ENCODE measurements around the gene ARHGEF16.

The ARHGEF16 gene

DNA sequence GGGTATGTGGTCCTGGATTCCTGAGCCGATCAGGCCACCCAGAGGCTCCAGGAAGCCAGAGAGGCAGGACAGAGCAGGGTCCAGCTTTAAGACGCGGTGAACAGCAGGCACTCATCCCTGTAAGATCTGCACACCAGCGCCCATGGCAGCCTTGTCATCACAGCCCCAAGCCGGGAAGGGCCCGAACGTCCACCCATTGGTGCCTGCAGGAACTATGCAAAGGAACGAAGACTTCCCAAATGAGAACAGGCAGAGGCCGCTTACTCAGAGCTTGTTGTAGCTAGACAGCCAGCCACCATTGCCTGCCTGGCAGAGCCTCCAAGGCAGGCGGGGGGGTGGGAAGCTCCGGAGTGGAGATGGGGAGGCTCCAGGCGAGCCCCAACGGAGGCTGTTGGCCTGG is 12.1 kb upstream of the ARHGEF16 start:
- H3K27me3 ChIP-seq (ENCODE audit: control insufficient read depth in 5 of 5, insufficient read depth in 4 of 5, low read length in 5 of 5) = peaks cover 9 to 48% (median 35%) of the 10 kb centered on the region in 5 donors
- no peak overlapping the region for H3K27ac ChIP-seq (ENCODE audit: low read depth, low read length)
- H3K4me3 ChIP-seq (ENCODE audit: low read depth in 1 of 5, low read length in 5 of 5) = no peak overlapping the region

DNA sequence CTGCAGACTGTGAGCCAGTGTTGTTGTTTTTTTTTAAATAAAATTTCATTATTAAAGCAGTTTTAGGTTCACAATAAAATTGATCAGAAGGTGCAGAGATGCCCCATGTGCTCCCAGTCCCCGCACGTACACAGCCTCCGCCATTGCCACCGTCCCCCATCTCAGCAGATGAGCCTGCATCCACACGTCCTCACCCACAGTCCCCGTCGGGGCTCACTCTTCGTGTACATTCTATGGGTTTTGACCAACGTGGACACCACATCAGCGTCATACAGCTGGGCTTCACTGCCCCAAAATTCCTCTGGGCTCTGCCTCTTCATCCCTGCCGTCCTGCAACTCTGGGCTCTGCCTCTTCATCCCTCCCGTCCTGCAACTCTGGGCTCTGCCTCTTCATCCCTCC is 11.6 kb upstream of the ARHGEF16 start:
- no peaks in the 10 kb centered on the region for H3K4me1 ChIP-seq (ENCODE audit: control insufficient read depth in 5 of 5, insufficient read depth in 5 of 5, low read length in 5 of 5)
- no peak overlapping the region for H3K4me3 ChIP-seq (ENCODE audit: low read depth in 1 of 5, low read length in 5 of 5)
- H3K36me3 ChIP-seq (ENCODE audit: control insufficient read depth in 5 of 5, insufficient read depth in 5 of 5, low read length in 5 of 5) = no peaks in the 10 kb centered on the region
- H3K9me3 ChIP-seq (ENCODE audit: control insufficient read depth in 5 of 5, low read length in 5 of 5) = peaks cover 0 to 7% (median 4%) of the 10 kb centered on the region in 5 donors
- H3K27ac ChIP-seq (ENCODE audit: low read depth, low read length) = no peak overlapping the region
- H3K9ac ChIP-seq (ENCODE audit: low read length in 5 of 5) = no peak overlapping the region
- peaks cover 9 to 48% (median 33%) of the 10 kb centered on the region in 5 donors for H3K27me3 ChIP-seq (ENCODE audit: control insufficient read depth in 5 of 5, insufficient read depth in 4 of 5, low read length in 5 of 5)

More for the DNA sequence above, 12.1 kb upstream of the ARHGEF16 start:
- H3K36me3 ChIP-seq (ENCODE audit: control insufficient read depth in 5 of 5, insufficient read depth in 5 of 5, low read length in 5 of 5) = no peaks in the 10 kb centered on the region
- H3K4me1 ChIP-seq (ENCODE audit: control insufficient read depth in 5 of 5, insufficient read depth in 5 of 5, low read length in 5 of 5) = no peaks in the 10 kb centered on the region
- H3K9me3 ChIP-seq (ENCODE audit: control insufficient read depth in 5 of 5, low read length in 5 of 5) = peaks cover 0 to 3% (median under 1%) of the 10 kb centered on the region in 5 donors
- no peak overlapping the region for H3K9ac ChIP-seq (ENCODE audit: low read length in 5 of 5)

DNA sequence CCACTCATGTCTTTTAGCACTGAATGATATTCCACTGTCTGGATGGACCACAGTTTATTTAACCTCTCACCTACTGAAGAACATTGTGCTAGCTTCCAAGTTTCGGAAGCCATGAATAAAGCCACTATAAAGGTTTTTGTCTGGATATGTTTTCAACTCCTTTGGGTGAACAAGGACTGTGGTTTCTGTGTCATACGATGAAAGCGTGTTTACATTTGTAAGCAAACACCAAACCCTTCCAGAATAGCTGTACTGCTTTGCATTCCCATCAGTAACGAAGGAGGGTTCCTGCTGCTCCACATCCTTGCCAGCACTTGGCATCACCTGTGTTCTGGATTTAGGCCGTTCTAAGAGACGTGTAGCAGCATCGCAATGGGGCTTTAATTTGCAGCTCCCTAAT is 10.7 kb upstream of the ARHGEF16 start:
- Histone ChIP-seq H3K9ac (ENCODE audit: low read length in 5 of 5) (no peak overlapping the region), H3K27me3 (ENCODE audit: control insufficient read depth in 5 of 5, insufficient read depth in 4 of 5, low read length in 5 of 5) (peaks cover 9 to 43% (median 33%) of the 10 kb centered on the region in 5 donors), H3K27ac (ENCODE audit: low read depth, low read length) (no peak overlapping the region), H3K36me3 (ENCODE audit: control insufficient read depth in 5 of 5, insufficient read depth in 5 of 5, low read length in 5 of 5) (no peaks in the 10 kb centered on the region), H3K4me1 (ENCODE audit: control insufficient read depth in 5 of 5, insufficient read depth in 5 of 5, low read length in 5 of 5) (no peaks in the 10 kb centered on the region), H3K4me3 (ENCODE audit: low read depth in 1 of 5, low read length in 5 of 5) (no peak overlapping the region), H3K9me3 (ENCODE audit: control insufficient read depth in 5 of 5, low read length in 5 of 5) (peaks cover 0 to 9% (median 4%) of the 10 kb centered on the region in 5 donors)

DNA sequence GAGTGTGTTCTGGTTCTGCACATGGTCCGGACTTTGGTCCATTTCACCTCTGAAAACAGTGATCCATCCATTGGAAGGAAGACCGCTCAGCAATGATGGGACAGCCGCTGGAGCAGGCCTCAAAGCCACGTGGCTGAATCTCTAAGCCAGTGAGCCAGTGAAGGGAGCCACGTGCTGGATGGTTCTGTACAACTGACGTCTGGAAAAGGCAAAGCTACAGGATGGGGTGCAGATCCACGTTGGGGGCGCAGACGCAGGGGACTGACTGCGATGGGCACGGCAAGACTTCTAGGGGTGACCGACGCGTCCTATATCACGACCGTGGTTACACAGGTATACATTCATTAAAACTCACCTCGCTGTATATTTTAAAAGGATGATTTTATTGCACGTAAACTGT is 10.2 kb upstream of the ARHGEF16 start:
- Histone ChIP-seq H3K4me1 (ENCODE audit: control insufficient read depth in 5 of 5, insufficient read depth in 5 of 5, low read length in 5 of 5) (no peaks in the 10 kb centered on the region), H3K27ac (ENCODE audit: low read depth, low read length) (no peak overlapping the region), H3K27me3 (ENCODE audit: control insufficient read depth in 5 of 5, insufficient read depth in 4 of 5, low read length in 5 of 5) (peaks cover 9 to 43% (median 33%) of the 10 kb centered on the region in 5 donors), H3K9ac (ENCODE audit: low read length in 5 of 5) (no peak overlapping the region), H3K4me3 (ENCODE audit: low read depth in 1 of 5, low read length in 5 of 5) (no peak overlapping the region), H3K9me3 (ENCODE audit: control insufficient read depth in 5 of 5, low read length in 5 of 5) (peaks cover 0 to 9% (median 4%) of the 10 kb centered on the region in 5 donors), H3K36me3 (ENCODE audit: control insufficient read depth in 5 of 5, insufficient read depth in 5 of 5, low read length in 5 of 5) (no peaks in the 10 kb centered on the region)

DNA sequence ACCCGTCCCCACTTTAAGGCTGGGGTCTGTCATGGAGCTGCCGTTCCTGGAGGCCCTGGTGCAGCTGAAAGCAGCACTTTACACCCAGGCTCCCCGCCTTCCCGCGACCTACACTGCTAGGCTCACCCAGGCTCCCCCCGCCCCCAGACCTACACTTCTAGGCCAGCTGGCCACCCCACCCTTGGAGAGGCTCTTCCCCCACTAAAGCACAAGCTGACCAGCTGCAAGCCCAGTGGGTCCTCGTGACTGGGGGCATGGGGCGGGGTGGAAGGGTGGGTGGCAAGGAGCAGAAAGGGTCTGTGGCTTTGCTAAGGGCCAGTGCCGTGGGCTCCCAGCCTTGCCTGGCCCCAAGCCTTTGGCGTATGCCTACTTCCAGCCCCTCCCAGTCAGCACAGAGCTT is 9.7 kb upstream of the ARHGEF16 start:
- Histone ChIP-seq H3K9me3 (ENCODE audit: control insufficient read depth in 5 of 5, low read length in 5 of 5) (peaks cover 0 to 9% (median 4%) of the 10 kb centered on the region in 5 donors), H3K9ac (ENCODE audit: low read length in 5 of 5) (no peak overlapping the region), H3K27ac (ENCODE audit: low read depth, low read length) (no peak overlapping the region), H3K27me3 (ENCODE audit: control insufficient read depth in 5 of 5, insufficient read depth in 4 of 5, low read length in 5 of 5) (peaks cover 9 to 43% (median 33%) of the 10 kb centered on the region in 5 donors), H3K36me3 (ENCODE audit: control insufficient read depth in 5 of 5, insufficient read depth in 5 of 5, low read length in 5 of 5) (no peaks in the 10 kb centered on the region), H3K4me3 (ENCODE audit: low read depth in 1 of 5, low read length in 5 of 5) (no peak overlapping the region), H3K4me1 (ENCODE audit: control insufficient read depth in 5 of 5, insufficient read depth in 5 of 5, low read length in 5 of 5) (no peaks in the 10 kb centered on the region)

DNA sequence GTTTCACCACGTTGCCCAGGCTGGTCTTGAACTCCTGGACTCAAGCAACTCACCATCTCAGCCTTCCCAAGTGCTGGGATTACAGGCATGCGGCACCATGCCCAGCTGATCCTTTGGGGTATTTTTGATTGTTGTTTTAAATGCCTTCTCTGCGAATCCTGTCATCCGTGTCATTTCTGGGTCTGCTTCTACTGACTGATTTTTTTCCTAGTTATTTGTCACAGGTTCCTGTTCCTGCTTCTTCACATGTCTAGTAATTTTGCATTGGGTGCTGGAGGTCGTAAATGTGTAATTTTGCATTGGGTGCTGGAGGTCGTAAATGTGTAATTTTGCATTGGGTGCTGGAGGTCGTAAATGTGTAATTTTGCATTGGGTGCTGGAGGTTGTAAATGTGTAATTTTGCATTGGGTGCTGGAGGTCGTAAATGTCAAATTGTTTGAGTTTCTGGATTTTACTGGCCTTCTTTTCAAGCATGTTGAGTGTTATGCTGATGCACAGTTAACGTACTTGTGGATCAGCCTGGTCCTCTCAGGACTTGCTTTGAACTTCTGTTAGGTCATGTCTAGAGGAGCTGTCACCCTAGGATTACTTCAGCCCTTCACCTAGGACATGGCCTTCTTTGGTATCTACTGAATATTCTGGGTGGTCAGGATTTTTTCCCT is 4.1 kb upstream of the ARHGEF16 start:
- Histone ChIP-seq H3K27ac (ENCODE audit: low read depth, low read length) (no peak overlapping the region), H3K4me1 (ENCODE audit: control insufficient read depth in 5 of 5, insufficient read depth in 5 of 5, low read length in 5 of 5) (peaks cover 0 to 15% (median 13%) of the 10 kb centered on the region in 5 donors), H3K27me3 (ENCODE audit: control insufficient read depth in 5 of 5, insufficient read depth in 4 of 5, low read length in 5 of 5) (peaks cover 14 to 27% (median 17%) of the 10 kb centered on the region in 5 donors), H3K36me3 (ENCODE audit: control insufficient read depth in 5 of 5, insufficient read depth in 5 of 5, low read length in 5 of 5) (no peaks in the 10 kb centered on the region), H3K4me3 (ENCODE audit: low read depth in 1 of 5, low read length in 5 of 5) (no peak overlapping the region), H3K9me3 (ENCODE audit: control insufficient read depth in 5 of 5, low read length in 5 of 5) (peaks cover 0 to 9% (median 4%) of the 10 kb centered on the region in 5 donors), H3K9ac (ENCODE audit: low read length in 5 of 5) (no peak overlapping the region)

DNA sequence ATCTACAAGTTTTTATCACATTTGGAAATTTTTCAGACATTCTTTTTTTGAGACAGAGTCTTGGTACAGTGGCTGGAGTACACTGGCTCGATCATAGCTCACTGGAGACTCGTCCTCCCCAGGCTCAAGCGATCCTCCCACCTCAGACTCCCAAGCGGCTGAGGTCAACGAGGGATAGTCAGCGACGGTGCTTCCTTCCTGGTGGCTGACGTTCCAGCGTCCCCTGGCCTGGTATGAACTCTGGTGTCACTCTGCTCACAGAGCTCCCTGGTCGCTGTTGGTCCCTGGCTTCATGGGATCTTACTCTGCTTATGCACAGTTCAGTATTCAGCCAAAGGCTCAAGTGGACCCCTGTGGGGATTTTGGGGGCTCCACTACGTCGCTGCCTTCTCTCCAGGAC is 3.5 kb upstream of the ARHGEF16 start:
- H3K9ac ChIP-seq (ENCODE audit: low read length in 5 of 5) = no peak overlapping the region
- peaks cover 14 to 25% (median 16%) of the 10 kb centered on the region in 5 donors for H3K27me3 ChIP-seq (ENCODE audit: control insufficient read depth in 5 of 5, insufficient read depth in 4 of 5, low read length in 5 of 5)
- no peak overlapping the region for H3K27ac ChIP-seq (ENCODE audit: low read depth, low read length)
- no peaks in the 10 kb centered on the region for H3K36me3 ChIP-seq (ENCODE audit: control insufficient read depth in 5 of 5, insufficient read depth in 5 of 5, low read length in 5 of 5)
- peaks cover 0 to 9% (median 4%) of the 10 kb centered on the region in 5 donors for H3K9me3 ChIP-seq (ENCODE audit: control insufficient read depth in 5 of 5, low read length in 5 of 5)
- peaks cover 0 to 21% (median 14%) of the 10 kb centered on the region in 5 donors for H3K4me1 ChIP-seq (ENCODE audit: control insufficient read depth in 5 of 5, insufficient read depth in 5 of 5, low read length in 5 of 5)
- no peak overlapping the region for H3K4me3 ChIP-seq (ENCODE audit: low read depth in 1 of 5, low read length in 5 of 5)

DNA sequence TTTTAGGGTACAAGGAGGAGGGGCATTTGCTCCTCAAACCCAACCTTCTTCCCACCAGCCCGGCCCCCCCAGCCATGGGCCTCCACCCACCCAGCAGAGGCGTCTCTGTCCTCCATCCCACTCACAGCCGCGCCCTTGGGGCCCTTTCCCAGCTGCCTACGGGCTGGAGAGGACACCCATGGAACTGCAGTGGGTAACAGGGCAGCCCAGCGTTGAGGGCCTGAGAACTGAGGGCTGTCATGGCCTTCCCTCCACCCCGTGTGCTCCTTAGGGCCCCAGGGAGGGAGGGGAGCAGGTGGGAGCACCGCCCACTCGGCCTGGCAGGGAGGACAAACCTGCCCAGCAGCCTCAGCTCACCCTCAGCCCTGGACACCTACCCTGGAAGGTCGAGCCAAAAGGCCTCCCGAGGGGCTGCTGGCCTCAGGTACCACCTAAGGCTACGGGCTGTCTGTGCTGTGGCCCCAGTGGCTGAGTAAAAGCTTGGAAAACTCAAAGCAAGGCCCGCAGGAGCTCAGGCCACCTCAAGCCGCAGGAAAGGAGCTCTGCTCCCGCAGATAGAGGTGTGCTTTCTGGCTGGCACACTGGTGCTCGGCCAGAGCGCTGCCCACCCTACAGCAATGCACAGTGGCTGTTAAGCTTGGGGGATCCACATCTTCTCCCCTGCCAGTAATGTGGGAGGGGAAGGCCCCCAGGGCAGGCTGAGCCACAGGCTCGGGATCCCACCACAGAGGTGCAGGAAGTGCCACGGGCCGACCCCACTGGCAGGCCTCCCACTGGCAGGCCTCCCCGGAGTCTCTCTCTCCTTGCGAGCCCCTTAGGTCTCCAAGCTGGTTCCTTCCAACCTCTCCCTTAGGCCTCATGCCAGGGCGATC is 2.2 kb upstream of the ARHGEF16 start:
- H3K4me1 ChIP-seq (ENCODE audit: control insufficient read depth in 5 of 5, insufficient read depth in 5 of 5, low read length in 5 of 5) = peaks cover 0 to 33% (median 14%) of the 10 kb centered on the region in 5 donors
- H3K9ac ChIP-seq (ENCODE audit: low read length in 5 of 5) = peak overlapping the region in 3 of 5 donors; percentile 11 to 68 (median 65)
- H3K27ac ChIP-seq (ENCODE audit: low read depth, low read length) = no peak overlapping the region
- H3K36me3 ChIP-seq (ENCODE audit: control insufficient read depth in 5 of 5, insufficient read depth in 5 of 5, low read length in 5 of 5) = no peaks in the 10 kb centered on the region
- no peak overlapping the region for H3K4me3 ChIP-seq (ENCODE audit: low read depth in 1 of 5, low read length in 5 of 5)
- peaks cover 0 to 9% (median 4%) of the 10 kb centered on the region in 5 donors for H3K9me3 ChIP-seq (ENCODE audit: control insufficient read depth in 5 of 5, low read length in 5 of 5)
- peaks cover 14 to 25% (median 16%) of the 10 kb centered on the region in 5 donors for H3K27me3 ChIP-seq (ENCODE audit: control insufficient read depth in 5 of 5, insufficient read depth in 4 of 5, low read length in 5 of 5)

DNA sequence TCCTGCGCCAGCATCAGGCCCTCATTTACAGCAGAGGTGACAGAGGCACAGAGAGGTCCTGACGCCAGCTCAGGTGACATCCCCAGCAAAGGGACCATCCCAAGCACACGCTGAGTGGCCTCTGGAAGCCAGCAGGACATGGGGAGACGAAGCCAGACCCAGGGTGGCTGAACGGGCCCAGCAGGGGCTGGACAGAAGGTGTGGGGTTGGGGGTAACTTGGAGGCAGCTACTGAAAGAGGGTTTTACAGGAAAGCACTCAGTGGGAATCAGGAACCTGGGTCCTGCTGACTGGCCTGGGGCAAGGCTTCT is 1.6 kb upstream of the ARHGEF16 start:
- peaks cover 1 to 39% (median 16%) of the 10 kb centered on the region in 5 donors for H3K4me1 ChIP-seq (ENCODE audit: control insufficient read depth in 5 of 5, insufficient read depth in 5 of 5, low read length in 5 of 5)

More for the DNA sequence above, 1.6 kb upstream of the ARHGEF16 start:
- H3K9me3 ChIP-seq (ENCODE audit: control insufficient read depth in 5 of 5, low read length in 5 of 5) = peaks cover 0 to 3% (median under 1%) of the 10 kb centered on the region in 5 donors
- peaks cover 14 to 25% (median 16%) of the 10 kb centered on the region in 5 donors for H3K27me3 ChIP-seq (ENCODE audit: control insufficient read depth in 5 of 5, insufficient read depth in 4 of 5, low read length in 5 of 5)
- peak overlapping the region in 3 of 5 donors; percentile 11 to 68 (median 65) for H3K9ac ChIP-seq (ENCODE audit: low read length in 5 of 5)
- no peaks in the 10 kb centered on the region for H3K36me3 ChIP-seq (ENCODE audit: control insufficient read depth in 5 of 5, insufficient read depth in 5 of 5, low read length in 5 of 5)
- no peak overlapping the region for H3K4me3 ChIP-seq (ENCODE audit: low read depth in 1 of 5, low read length in 5 of 5)
- H3K27ac ChIP-seq (ENCODE audit: low read depth, low read length) = no peak overlapping the region

All from subcutaneous abdominal adipose tissue (tissue), 5 donors.